Anterior cingulate cortex (tissue), 58 donors: ENCODE data around the gene HHIPL1.
"Not testable (repeated sequence)": the region's sequence is repeated elsewhere in the genome, so short reads cannot be mapped to it uniquely, and the experiment has no call there.

Source experiments
- DNase-seq, 58 donors: peaks; one replicate each; lab custom pipeline; 2025; lab: John Stamatoyannopoulos, UW

The HHIPL1 gene

DNA sequence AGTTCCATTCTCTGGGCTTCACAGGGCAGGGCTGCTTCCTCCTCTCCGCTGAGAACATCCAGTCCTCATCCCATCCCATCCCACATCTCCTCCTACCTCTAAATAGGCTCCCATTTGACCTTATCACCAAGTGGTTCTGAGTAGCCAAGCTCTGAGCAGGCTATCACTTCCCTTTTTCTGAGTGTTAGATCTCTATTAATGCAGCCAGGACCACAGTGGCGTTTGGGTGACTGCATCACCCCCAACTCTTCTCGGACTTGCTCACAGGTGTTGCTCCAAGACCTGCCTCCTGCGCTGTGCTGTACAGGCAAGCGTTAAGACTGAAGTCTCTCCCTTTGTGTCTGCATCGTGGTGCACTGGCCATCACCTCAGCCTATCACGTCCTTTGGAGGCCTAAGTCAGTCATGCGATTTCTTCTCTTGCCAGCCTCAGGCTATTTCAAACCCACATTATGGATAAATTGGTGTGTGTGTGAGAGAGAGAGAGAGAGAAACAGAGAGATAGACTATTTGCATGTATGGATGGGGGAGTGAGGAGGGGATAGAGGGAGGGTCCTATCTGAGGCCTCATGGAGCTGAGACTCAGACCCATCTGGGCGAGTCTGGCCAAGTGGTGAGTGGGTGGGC is 12.4 kb upstream of the HHIPL1 start:
- DNase-seq, result peak in 2 of 58 donors; percentile 15 to 40

DNA sequence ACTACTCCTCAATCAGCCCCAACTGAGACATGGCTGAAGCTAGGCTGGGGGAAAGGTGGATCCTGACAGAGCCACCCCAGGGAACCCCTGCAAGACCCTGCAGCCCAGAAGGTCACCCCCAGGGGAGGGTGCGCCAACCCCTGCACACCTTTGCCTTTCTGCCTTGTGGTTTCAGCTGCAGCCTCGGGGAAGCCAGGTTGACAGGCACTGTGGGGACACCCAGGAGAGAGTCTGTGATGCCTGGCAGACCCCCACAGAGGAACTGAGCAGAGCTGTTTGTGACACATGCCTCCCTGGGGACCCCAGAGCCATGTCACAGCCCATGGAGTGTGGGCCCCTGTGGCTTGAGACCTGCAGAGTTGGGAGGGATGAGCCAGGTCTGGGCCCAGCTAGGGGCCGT is 11.8 kb upstream of the HHIPL1 start:
- DNase-seq, result no peak

DNA sequence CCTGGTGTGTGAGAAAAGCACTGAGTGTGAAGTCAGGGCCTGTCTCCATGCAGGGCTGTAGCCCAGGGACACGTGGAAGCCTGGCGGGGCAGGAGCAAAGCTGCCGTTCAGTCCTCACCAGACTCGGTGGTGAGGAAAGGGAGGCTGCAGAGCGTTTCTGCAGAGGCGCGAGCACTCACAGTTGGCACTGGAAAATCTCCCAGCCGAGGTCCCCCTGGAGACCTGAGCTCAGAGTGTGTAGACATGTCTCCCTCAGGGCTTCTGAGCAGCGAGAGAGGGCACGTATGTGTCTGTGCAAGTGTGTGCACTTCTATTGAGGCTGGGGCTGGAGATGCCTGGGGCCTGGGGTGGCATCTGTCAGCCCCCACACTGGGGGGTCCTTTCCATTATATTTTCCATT is 11.0 kb upstream of the HHIPL1 start:
- DNase-seq, result no peak

DNA sequence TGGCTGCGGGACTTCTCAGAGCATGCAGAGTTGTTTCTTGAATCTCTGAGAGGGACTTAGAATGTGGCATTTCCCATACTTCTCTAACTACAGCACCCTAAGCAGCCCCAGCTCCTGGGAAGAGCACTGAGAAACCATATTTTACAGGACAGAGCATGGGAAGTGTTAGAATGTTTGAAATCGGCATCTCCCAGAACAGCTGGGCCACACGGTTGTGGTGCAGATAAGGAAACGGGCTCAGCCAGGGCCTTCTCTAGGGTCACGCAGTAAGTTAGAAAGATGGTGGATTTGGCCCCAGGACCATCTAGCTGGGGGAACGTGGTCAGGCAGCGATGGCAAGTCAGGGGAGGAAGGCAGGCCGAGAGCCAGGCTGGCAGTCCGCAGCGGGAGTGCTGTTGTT is 10.5 kb upstream of the HHIPL1 start:
- no peak for DNase-seq

DNA sequence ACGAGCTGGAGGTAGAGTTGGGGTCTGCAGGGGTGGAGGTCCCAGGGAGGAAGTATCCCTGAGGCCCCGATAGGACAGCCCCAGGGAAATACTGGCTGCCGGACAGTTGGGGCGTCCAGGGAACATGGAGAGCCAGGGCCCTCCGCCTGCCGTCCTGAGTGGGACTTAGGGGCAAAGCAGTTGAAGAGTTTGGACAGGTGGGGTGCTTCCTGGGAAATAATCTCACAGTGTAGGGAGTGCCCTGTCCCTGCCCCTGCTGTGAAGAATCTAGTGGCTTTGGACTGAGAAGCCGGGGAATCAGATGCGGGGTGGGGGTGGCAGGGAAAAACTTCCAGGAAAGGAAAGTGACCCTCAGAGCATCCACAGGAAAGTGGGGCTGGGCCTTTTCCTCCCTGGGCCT is 9.8 kb upstream of the HHIPL1 start:
- DNase-seq, result no peak

DNA sequence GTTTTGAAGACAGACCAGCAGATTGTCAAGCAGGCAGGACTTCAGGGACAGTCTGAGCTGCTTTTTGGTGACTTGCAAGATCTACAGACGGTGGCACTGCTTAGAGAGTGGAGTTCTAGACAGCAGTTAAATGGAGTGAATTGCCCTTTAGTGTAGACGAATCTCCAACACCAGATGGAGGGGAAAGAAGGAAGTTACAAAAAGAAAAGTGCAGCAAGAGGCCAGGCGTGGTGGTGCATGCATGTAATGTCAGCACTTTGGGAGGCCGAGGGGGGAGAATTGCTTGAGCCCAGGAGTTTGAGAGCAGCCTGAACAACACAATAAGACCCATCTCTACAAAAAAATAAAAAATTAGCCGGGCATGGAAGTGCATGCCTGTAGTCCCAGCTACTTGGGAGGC is 8.4 kb upstream of the HHIPL1 start:
- no peak for DNase-seq

DNA sequence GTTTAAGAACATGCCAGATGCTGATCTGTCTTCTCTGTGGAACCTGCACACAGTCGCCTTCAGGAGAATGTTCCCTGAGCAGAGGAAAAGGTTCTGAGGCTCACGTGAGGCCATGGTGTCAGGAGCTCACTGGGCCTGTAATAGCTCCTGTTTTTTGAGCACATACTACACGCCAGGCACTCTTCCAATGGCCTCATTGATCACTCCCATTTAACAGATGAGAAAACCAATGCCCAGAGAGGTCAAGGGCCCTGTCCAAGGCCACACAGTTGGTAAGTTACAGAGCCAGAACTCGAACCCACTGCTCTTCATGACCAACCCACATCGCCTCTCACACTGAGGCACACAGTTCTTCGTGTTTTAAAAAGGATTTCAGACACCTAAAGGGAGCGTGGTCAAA is 7.3 kb upstream of the HHIPL1 start:
- DNase-seq, result no peak

DNA sequence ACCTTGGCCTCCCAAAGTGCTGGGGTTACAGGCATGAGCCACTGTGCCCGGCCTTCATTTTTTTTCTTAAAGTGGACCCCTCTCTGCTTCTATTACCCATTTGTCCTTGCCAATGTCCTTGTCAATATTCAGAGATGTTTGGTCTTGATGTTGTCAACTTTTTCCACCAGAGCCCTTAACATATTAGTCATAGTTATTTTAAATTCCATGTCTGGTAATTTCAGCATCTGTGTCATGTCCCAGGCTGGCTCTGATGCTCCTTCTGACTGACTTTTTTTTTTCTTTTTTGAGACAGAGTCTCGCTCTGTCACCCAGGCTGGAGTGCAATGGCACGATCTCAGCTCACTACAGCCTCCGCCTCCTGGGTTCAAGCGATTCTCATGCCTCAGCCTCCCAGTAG is 2.2 kb upstream of the HHIPL1 start:
- not testable (repeated sequence) for DNase-seq

DNA sequence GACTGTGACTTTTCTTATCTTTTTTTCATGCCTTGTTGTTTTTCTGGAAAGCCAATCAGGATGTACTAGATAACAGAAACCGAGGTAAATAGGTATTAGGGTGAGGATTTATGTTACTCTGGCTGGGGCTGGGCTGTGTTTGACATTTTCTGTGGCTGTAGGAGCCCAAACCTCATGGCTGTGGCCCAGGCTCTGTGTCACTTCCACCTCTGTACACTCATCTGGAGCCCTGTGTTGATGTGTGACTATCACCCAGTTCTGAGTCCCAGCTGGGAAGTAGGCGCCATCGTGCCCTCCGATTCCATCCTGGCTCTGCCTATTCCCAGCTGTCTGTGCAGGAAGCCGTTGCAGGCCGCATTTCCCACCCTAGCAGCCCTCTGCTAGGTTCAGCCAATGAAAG is 1.6 kb upstream of the HHIPL1 start:
- no peak for DNase-seq

DNA sequence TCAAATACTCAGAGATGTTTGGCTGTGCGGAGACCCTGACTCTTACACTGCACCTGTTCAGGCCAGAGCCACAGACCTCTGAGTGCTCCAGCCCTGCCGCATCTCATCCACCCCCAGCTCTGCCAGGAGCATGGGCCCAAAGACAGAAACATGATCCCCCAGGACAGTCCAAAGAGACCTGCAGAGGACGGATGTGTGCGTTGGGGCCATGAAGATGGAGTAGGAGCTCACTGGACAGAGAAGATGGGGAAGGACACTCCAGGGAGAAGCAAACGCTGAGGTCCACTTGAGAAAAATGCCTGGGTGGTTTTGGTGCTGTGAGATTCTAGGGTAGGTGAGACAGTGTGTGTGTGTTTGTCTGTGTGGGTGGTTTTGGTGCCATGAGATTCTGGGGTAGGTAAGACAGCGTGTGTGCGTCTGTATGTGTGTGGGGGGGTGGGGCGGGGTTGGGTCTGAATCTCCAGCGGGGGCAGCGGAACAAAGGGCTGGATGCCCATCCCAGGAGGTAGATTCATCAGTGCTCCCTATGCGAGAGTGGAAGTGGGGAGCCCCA is 818 bp upstream of the HHIPL1 start:
- no peak for DNase-seq

DNA sequence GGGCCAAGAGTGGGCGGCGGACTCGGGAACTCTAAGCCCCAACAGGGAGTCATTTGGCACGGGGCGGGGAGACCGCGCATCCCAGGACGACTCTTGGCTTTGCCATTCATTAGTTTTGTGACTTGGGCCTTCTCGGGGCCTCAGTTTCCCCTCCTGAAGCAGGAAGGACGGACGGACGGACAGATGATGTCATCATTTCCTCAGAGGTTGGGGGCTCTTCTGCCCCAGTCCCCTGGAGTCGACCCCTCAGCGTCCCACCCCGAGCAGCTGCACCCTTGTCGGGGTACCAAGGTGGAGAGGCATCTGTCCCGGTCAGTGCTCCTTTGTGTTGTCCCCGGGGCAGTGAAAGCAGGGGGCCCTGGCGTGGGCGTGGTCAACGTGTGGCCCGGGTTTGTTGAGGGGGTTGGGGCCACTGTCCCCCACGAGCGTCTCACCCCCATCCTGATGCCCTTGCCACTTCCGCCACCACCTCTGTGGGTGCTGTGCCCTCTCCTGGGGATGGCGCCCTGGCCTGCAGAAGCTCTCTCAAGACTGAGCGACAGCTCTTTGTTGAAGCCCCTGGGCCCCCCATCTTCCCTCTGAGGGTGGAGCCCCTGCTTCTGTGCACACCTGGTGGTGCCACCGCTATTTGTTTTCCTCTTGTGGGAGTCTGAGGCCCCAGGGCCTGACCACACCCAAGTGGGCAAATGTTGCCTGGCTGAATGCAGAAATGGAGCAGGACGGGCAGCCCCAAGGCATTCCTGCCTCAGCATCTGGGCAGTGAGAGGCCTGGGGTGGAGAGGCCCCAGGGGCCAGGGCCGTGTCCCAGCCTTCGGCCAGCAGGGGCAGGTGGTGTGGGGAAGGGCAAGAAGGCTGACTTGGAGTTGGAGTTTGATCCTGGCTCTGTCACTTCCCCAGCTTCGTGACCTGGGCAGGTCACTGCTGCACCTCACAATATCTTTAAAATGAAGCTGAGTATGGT is 896 bp downstream of the HHIPL1 start:
- no peak for DNase-seq

DNA sequence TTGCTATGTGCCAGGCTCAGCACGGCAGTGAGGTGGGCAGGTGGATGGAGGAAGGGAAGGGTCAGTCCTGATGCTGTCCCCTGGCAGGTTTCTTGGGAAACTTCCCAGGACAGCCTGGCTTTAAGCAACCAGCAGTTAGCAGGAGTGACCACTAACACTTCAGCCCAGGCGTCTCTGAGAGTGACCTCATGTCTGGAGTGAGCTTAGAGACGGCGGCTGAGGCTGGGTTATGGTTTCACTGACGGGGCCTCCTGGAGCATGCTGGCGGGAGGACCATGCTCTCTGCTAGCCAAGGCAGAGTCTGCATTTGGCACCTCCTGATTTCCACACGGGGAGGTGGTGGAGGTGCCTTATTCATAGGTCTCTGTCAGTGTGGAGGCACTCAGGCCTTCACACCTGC is 2.5 kb downstream of the HHIPL1 start:
- DNase-seq, result no peak

DNA sequence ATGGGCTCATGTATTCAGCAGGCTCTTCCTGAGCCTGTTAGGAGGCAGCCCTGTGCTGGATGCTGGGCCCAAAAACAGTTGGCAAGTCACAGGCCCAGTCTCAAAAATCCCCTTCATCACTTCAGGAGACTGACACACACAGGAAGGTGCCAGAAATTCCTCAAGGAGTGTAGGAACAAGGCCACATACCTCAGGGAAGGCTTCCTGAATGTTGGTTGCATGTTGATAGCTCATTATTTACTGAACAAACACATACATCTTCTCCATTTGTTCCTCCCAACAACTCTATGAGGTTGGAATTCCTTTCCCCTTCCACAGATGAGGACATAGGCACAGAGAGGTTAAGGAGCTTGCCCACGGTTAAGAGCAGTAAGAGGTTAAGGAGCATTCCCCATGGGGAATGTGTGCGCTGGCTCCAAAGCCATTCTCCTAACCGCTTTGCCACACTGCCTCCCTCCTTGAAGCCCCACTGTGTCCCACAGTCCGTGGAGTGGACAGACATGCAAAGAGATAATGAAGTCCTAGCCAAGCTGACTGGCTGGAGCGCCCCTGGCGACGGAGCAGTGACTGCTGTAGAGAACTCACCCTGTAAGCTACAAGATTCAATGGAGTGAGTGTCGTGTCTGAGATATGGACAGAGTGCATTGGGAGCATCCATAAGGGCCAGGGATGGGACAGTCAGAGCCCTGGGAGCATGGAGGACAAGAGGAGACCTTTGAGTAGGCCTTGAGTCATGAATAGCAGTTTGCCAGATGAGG is 3.3 kb downstream of the HHIPL1 start:
- DNase-seq, result no peak

DNA sequence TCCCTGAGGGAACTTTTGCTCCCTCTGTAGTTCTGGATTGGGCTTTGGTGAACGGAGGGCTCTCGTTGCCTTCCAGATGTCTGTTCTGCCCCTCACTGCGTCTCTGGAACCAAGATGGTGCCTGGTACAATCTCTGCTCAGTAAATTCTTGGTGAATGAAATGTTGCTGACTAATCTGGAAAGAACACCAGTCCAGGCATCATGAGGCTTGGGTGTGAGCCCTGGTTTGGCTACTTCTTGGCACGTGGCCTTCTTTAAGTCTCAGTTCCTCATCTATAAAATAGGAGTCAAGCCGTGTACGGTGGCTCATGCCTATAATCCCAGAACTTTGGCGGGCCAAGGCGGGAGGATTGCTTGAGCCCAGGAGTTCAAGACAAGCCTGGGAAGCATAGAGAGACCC is 4.3 kb downstream of the HHIPL1 start:
- DNase-seq, result no peak

DNA sequence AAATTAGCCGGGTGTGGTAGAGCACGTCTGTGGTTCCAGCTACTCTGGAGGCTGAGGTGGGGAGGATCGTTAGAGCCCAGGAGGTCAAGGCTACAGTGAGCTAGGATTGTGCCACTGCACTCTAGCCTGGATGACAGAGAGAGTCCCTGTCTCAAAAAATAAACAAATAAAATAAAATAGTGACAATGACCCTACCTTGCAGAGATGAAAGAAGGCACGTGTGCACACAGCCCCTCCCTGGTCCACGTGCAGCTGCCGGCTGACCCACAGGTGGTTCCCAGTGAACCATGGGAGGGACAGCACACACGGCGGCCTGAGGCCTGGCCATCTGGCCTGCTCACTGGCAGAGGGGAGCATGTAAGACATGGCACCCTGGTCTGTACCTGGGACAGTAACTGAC is 4.7 kb downstream of the HHIPL1 start:
- no peak for DNase-seq

DNA sequence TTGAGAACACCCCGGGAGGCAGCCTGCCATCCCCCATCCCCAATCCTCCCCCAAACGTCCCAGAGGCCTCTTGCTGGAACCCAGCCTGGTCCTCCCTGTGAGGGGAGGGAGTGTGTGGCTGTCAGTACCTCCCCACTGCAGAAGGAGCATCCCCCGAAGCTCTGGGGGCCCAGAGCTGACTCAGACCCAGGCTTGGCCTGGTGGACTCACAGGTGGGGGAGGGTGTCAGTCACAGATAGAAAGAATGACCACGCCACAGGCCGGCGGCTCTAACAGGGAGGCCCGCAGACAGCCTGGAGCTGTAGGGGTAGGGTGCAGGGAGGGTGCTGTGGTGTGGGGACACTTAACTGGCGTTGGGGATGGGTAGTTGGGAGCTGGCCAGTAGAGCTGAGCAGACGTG is 5.3 kb downstream of the HHIPL1 start:
- DNase-seq, result no peak

DNA sequence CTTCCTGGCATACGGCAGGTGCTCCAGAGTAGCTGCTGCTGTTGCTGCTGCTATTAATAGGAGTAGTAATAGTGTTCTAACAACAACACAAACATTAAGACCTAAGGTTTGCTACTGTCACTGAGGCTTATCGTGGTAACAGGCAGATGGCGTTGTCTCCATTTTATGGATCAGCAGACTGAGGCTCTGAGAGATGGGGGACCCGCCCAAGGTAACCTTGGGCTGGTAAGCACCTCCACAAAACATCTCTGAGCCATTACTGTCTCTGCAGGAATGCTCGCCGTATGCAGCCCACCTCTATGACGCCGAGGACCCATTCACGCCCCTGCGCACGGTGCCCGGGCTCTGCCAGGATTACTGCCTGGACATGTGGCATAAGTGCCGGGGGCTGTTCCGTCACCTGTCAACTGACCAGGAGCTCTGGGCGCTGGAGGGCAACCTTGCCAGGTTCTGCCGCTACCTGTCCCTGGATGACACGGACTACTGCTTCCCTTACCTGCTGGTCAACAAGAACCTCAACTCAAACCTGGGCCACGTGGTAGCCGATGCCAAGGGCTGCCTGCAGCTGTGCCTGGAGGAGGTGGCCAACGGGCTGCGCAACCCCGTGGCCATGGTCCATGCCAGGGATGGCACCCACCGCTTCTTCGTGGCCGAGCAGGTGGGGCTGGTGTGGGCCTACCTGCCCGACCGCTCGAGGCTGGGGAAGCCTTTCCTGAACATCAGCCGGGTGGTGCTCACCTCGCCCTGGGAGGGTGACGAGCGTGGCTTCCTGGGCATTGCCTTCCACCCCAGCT is 7.2 kb downstream of the HHIPL1 start:
- no peak for DNase-seq

DNA sequence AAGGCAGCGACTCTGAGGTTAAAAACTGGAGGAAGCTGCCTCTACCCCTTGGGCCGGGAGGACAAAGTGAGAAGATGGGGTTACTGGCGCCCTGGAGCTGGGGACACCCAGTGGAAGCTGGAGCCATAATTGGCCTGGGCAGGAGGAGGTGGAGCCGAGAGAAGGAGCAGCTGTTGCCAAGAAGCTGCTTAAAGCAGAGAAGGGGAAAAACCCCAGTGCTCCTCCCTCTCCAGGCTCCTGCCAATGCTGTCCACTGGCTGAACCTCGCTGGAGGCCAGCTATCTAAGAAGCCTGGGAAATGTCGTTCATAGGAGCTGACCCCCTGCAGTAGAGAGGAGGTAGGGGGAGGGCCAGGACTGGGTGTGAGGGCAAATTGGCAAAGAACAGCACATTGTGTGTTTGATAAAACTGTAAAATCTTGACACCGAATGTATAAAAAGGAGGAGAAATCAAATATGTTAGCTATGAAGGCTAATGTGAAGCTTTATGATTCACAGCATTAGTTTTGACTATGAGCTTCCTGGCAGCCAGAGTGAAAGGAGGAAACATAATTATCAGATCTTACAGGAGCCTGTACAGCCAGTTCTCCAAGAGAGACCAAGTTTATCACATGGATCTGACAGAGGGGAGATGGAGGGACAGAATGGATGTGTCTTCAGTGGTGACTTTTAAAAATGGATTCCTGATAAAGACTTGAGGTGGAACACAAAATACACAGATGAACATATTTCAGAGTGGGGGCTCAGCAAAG is 9.5 kb downstream of the HHIPL1 start:
- peak in 31 of 58 donors; percentile 14 to 75 (median 41) for DNase-seq

DNA sequence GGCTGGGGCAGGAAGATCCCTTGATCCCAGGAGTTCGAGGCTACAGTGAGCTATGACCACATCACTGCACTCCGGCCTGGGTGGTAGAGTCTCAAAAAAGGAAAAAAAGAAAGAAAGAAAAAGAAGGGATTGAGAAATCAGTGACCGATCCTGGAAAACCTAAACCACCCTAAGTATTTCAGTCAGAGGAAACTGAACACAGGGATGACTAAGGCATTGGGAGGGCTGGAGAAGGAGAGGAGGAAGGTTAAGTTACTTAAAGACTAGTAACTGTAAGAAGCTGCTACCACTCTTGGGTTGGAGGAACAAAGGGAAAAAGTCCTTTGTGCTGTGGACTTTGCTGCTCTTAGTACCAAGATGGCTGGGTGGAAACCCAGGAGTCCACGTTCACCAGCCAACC is 10.6 kb downstream of the HHIPL1 start:
- no peak for DNase-seq
